CD4-positive, alpha-beta T cell treated with Interleukin-10 for 1 hour (primary cell): Measurements from ENCODE around the gene ATOH8.
A peak's percentile ranks its signal among the peaks of the same experiment; 100 is the strongest.

Experiments used
- DNase-seq: peaks from one replicate; pipeline ENCODE4 v3.0.0-alpha.2; 2020

ATOH8 gene

DNA sequence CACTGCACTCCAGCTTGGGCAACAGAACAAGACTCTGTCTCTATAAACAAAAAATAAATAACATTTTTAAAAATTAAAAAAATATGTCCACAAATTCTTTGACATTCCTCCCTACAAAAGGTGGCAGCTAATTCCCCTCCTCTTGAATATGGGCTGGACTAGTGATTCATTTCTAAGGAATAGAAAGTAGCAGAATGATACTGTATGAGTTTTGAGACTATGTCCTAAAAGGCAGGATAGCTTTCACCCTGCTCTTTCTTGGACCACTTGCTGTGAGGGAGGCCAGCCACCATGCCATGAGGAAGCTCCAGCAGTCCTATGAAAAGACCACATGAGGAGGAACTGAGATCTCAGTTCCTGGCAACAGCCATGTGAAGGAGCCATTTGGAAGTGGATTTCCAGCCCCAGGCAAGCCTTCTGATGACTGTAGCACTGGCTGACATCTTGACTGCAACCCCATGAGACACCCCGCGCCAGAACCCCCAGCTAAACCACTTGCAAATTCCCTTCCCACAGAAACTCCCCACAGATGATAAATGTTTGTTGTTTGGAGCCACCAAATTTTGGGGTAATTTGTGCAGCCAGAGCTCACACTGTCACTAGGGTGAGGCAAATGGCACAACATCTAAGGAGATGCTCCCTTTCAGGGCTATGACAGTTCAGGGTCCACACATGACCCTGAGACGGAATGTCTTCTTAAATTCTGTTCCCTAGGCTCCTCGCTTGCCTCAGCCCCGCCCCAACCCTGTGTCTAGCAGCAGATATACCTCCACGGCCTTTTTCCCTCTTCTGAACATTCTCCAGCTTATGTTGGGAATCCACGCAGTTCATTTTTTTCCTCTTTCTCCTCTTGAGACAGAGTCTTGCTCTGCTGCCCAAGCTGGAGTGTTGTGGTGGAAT lies 17.1 kb upstream of the ATOH8 start:
- DNase-seq = no peak

DNA sequence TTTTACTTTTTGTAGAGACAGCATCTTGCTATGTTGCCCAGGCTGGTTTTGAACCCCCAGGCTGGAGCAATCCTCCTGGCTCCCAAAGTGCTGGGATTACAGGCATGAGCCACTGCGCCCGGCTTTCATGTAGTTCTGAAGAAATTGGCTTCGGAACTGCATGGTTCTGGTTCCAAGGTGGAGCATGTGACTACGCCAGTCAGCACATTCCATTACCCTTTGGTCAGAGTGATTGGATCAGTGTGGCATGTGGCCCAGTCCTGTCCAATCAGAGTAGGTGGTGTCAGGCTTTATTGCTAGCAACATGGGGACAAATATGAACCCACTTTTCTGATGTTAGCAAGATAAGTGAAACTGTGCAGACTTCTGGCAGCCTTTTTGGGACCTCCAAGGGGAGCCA lies 16.3 kb upstream of the ATOH8 start:
- no peak for DNase-seq

DNA sequence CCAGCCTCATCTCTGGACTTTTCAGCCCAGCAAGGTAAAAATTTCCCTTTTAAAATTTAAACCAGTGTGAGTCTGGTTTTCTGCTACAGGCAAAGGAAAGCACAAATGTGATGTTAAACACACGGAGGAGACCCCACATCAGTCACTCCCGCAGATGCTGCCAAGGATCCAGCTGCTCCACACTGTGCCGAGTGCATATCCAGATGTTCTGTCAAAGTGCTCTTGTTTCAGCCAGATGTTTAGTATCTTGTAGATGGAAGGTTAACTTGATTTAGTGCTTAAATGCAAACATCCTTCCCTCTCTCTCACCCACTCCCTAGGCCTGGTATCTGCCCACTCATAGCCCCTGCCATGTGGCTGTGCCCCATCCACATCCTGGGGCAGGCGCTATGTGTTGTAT lies 15.8 kb upstream of the ATOH8 start:
- no peak for DNase-seq

DNA sequence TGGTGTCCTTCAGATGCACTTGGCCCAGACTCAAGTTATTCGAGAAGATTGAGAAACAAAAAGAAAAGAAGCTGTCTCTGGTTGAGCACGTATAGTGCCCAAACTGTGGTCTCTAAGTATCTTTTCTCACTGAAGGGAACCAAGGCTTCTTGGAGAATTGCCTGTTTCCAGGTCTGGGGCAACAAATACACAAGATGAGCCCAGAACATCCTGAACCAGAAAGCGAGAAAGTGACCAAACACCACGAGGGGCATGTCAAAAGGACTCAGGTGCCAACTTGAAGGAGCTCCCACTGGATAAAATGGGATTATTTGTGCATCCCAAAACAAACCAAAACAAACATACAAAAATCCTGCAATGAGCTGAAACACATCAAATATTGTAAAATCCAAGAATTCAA lies 13.6 kb upstream of the ATOH8 start:
- DNase-seq = no peak

DNA sequence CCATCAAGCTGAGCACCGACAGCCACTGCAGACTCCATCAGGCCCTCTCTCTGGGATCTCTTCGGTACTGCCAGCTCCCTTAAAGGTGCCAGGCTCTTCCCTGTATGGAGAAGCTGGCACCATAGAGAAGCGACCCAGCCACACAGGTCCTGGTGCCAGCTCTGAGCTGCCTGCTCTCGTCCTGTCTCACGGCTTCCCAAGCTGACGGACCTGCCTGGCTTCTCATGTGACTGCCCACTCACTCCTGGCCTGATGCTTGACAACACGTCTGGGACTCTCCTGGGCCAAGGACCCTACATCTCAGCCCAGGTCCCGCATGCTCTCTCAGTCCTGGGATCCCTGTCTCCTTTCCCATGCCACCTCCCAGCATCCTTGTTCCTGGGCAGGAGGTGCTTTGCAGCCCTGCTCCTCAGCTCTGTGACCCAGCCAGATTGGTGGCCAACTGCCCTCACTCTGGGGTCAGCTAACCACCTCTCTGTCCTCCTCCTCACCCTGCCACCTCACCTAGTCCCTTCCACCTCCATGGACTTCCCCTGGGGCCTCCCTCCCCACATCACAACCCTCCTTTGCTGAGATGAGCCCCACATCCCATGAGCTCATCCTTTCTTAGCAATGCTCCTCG lies 12.5 kb upstream of the ATOH8 start:
- no peak for DNase-seq

DNA sequence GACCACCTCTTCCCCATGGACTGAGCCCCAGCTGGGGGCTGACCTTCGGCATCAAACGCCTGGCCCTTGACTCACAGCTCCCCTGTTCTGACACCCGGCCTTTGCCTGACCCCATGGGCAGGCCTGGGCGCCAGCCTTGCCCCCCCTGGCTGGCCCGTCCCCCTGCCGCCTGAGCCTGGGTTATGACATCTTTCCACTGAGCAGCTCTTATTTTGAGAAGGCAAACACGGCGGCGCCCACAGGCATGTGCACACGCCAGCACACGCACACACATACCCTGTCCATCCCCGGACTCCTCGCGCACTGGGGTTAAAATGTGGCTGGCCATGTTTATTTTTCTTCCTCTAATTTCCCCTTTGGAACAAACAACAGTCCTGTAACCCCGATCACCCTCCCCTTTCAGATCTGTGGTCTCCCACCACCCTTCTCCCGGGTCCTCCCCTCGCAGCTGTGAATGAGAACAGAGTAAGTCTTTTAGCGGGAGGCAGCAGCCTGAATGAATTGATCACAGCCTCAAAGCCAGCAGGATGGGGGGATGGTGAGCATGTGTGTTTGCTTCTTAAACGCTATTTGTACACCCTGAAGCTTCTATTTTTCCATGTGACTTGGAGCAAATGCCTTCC lies 11.8 kb upstream of the ATOH8 start:
- DNase-seq = no peak

DNA sequence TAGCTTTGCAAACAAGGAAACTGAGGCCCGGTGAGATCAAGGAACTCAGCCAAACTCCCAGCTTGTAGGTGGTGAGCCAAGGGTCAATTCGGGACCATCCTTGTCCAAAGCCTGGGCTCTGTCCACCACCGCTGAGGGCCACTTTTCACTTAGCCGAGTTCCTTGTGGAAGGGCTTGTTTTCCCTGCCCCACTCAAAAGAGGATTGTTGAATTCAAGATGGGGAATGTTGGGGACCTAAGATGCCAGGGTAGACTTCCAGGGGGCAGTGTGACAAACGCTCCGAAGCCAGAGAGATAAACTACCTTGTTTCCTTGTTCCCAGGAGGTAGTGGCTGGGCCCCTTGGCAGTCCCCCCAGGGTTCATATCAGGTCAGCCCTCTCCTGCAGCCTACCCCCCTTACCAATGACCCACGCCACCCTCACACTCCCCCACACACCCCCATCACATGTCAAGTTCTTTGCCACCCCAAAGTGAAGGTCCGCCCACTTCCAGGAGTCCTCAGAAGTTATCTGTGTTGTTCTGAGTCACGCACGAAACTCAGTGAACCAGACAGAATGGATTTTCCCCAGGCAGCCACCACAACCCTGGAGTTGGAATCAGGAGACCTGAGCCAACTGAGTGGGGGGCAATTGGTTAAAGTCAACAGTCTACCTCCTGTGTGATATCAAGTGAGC lies 10.3 kb upstream of the ATOH8 start:
- DNase-seq = no peak

DNA sequence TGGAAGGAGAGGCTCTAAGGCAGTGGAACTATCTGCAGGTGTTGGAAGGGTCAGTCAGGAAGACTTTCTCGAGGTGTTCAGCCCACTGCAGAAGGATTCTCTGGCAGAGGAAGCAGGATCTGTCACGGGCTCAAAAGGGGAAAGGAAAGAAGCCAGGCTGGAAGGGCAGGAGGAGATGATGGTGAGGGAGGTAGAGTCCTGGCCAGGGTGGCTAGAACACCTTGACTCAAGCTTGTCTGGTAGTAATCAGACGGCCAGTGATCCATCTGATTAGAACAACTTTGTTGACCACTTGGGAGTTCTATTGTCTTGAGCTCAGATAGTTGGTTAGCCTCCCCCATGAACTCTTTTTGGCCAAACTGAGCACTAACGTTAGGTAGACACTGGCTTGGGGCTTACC lies 9.7 kb upstream of the ATOH8 start:
- no peak for DNase-seq

DNA sequence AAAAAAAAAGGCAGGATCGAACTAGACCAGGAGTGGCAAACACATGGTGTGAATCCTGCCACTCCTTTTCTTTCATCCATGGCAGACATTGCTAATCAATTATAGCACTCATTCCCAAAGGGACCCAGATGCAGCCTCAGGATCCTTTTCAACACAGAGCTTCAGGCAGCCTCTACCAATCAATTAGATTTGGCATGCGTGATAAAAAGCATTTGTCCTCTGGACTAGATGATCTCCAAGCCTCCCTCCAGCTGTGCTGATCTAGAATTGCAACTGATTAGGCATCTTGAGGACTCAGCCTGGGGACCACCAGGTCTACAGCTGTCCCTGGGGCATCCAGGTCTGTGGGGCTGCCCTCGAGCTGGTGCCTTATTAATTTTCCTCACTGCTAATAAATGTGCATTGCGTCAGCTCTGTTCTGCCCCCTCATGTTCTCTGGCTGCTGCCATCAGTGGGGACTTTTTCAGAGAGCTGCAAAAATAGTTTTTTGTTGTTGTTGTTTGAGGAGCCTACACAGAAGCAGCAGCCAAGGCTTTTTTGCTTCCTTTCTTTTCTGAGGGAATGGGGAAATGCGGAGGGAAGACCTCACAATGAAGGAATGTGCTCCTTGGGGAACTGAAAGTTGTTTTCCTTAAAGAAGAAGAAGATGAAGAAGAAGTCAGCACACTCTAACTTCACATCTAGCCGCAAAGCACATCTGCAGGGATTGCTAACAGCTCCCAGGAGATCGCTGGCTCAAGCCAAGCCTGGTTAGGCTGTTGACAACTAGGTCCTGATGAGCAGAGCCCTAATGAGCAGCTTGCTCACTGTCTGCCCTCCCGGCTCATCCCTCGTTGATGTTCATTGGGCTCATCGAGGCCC lies 8.8 kb upstream of the ATOH8 start:
- no peak for DNase-seq

DNA sequence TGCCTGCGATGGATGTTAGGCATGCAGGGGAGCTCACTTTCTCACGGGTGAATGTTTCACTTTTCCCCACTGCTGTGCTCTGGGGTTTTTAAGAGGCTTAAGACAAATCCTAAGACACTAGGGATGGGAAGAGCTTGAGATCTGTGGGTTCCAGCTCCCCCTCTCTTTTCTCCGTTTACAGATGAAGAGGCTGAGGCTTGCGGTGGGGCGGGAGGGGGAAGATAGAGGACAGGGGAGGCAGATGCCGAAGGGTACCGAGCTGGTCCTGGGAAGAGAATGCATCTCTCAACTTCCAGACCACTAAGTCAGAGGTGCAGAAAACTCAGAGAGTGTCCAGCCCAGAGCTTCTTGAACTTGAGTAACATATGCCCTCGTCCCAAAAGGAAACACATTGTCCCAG lies 8.2 kb upstream of the ATOH8 start:
- no peak for DNase-seq

DNA sequence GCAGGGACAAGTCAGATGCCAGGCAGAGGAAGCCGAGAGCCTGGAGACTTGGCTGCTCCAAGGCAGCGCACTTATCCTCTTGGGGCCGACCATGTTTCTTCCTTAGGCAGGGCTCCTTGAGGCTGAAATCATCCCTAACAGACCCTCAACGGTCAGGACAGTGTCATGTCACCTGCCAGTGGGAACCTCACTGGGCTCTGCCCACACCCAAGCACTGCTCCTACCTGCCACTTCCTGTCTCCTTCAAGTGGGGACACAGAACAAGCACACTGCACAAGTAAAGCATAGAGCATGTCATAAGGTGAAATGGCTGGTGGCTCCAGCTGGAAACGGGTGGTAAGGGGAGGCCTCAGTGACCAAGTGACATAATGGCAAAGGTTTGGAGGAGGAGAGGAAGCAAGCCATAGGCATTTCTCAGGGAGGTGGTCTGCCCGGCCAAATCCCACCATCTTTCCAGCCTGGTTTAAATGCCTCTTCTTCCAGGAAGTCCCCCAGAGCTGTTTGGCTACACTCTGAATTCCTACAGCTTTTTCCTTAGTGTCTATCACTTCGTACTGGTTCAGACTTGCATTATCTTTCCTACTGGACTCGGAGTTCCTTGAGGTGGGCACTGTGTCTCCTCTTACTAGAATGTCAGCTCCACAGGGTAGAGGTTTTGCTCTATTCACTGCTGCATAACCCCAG lies 7.3 kb upstream of the ATOH8 start:
- DNase-seq = no peak

DNA sequence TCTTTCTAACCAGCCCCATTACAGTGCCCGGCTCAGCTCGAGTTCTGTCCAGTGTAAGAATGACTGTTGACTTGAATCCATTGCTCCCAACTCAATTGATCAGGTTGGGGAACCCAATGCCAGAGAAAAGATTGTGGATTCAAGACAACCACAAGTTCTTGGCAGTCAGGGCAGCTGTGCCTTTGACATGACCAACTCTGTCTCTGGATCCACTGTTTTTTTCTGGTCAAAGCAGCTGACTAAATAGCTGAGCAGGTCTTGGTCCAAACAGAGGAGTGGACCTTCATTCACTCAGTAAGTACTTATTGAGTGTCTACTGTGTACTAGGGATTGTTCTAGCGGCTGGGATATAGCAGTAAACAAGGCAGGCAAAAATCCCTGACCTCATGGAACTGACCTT lies 6.3 kb upstream of the ATOH8 start:
- no peak for DNase-seq

DNA sequence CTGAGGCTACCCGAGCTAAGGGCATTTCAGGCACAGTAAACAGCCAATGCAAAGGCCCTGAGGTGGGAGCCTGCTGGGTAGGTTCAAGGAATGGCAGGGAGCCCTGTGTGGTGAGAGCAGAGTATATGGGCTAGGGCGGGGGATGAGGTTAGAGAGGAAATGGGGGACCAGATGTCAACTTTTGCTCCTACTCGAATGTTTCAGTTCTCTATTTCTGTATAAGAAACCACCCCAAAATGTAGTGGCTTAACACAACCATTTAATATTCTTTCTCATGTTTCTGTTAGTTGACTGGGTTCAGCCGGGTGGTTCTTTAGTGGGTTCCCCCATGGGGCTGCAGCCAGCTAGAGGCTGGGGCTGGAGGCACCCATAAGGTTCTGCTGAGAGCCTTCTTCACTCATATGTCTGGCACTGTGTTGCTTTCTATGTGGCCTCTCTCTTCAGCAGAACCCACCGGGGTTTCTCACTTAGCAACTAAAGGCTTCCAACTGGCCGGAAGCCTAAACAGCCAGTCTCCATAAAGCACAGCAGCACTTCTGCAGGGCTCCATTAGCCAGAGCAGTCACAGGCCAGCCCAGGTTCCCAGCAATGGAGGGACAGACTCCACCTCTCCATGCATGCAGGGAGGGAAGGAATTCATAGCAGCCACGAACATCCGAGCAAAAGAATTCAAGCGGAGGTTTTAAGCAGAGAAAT lies 5.6 kb upstream of the ATOH8 start:
- DNase-seq = no peak

DNA sequence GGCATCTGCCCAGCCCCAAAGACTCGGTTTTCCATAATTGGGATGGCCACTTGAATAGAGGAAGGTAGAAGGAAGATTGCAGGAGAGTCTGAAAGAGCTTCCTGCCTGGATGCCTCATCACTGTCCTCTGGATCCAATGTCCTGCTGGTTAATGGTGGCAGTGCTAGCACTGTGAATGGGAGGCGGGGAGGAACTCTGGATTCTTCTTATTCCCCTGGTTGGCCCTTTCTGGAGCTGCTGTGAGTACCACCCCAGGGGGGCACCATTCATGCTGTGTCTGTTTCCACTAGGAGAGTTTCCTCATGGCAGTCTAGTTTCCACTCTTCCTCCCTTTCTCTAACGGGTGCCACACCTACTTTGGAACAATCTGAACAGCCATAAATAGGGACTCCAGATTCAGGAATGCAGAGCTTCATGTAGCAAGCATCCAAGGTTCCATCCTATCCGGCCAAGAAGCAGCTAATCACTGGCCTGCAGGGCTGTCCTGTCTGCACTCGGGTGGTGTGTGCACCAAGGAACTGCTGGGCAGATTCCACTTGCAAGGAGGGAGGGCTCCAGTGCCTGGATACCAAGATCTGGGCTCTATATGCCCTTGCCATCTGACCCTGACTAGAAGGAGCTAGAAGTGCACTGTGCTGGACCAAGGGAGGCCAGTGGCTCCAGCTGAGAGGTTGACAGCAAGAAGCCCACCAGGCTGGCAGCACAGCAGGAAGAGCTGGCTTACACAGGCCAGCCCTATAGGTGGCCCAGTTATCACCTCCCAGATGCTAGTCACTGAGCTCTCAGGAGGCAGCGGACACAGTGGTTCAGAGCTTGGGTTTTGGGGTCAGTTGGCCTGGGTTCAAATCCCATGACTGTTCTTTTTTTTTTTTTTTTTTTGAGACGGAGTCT lies 4.6 kb upstream of the ATOH8 start:
- DNase-seq = no peak

DNA sequence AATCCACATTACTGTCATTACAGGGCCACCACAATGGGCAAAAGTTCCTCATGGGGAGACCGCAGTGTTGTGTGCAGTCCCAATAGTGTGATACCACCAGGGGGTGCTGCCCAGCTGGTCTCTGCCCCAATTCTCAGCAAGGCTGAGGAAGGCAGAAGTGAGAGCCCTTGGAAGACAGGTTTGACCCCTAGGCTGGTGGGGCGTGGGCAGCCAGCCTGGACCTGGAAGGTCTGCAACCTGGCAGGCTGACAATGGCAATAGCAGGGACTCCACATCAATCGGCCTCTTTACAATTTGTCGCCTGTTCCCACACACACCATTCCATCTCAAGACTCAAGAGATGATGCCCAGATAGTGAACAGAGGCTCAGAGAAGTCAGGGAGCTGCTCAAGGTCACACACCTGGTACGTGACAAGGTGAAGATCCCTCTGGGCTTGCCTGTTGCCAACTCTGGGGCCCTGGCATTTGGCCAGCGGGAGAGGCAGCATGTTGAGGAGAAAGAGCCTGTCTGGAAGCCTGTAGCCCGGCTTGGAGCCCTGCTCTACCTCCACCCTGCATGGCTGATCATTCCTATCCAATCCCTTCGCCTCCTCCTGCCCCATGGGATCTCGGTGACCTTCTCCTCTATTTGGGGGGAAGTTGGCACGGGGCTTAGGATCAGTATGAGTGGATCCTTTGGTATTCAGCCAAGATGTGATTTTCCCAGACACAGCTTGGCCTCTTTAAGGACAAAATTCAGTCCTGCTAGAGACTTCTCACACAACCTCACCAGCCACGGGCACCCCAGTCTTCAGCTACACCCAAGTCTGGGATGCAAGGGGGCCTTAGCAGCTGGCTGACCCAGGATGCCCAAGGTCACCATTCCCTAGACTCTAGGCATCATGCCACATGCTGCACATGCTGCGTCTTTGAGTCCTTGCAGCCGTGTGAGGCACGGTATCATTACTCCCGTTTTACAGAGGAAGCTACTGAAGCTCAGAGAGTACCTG lies 2.9 kb upstream of the ATOH8 start:
- peak; percentile 58 for DNase-seq

DNA sequence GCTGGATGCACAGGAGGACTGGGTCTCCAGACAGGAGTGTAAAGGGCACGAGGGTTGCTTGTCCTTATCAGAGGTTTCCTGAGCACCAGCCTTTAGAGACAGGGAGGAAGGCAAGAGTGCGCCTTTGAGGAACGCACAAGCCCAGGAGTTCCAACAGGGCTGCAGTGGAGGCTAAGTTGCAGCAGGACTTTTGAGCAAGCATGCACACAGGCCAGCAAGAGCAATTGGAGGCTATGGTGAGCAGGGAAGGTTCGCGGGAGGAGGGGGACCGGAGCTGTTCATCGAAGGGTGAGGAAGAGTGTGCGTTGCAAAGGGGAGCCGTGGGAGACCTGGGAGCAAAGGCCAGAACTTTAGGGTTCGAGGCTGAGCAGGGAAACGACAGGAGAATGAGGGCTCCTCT lies 2.2 kb upstream of the ATOH8 start:
- DNase-seq = no peak

DNA sequence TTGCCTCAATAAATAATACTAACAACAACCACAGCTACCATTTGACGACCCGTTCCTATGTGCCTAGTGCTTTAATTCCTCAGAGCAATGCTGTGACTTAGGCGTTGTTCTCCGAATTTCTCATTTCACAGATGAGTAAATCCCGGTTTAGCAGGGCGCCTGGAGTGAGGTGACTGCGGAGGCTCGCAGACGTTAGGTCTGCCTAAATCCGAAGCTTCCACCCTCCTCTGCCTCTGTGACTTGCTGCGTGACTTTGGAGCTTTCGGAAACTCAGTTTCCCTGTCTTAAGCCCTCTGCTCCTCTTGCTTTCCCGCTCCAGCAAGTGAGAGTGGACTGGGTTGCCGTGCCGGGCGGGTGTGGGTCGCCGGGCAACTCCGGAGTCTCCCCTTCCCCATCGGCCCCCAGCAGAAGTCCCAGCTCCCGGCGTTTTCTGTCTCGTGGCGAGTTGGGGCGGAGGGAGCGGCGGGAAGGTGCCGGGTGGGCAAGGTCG lies 711 bp upstream of the ATOH8 start:
- no peak for DNase-seq

DNA sequence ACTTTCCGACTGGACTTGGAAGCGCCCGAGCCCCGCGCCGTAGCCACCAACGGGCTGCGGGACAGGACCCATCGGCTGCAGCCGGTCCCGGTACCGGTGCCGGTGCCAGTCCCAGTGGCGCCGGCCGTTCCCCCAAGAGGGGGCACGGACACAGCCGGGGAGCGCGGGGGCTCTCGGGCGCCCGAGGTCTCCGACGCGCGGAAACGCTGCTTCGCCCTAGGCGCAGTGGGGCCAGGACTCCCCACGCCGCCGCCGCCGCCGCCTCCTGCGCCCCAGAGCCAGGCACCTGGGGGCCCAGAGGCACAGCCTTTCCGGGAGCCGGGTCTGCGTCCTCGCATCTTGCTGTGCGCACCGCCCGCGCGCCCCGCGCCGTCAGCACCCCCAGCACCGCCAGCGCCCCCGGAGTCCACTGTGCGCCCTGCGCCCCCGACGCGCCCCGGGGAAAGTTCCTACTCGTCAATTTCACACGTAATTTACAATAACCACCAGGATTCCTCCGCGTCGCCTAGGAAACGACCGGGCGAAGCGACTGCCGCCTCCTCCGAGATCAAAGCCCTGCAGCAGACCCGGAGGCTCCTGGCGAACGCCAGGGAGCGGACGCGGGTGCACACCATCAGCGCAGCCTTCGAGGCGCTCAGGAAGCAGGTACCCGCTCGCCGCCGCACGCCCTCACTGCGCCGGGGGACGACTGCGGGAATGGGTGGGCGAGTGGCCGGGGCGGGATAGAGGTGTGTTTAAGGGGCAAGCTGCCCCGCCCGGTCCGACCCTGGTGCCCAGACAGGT lies 713 bp downstream of the ATOH8 start:
- DNase-seq = peak; percentile 18
